Keratinocyte (primary cell): ENCODE measurements around the gene TAF4B. TPM values are rescaled to one million over a fixed set of nuclear protein-coding genes. Genes with fewer than 3 reads are reported as not detected.

Experiments used
- DNase-seq: peaks from one replicate; pipeline ENCODE4 v3.0.0-alpha.2; 2011; ENCODE audit warnings: low read depth, missing footprints, low spot score
- FAIRE-seq: peaks from 2 replicates; lab custom pipeline; 2011; peaks lifted over from hg19 to GRCh38; lab: Jason Lieb, UNC
- H2AFZ ChIP-seq: 2 replicates; pipeline ENCODE4 v1.6.0; 2012; ENCODE audit warnings: low read length, control low read depth, inconsistent platforms; ENCODE audit not compliant: control insufficient read depth
- H3K27ac ChIP-seq: 2 replicates; pipeline ENCODE4 v1.5.1; 2011; ENCODE audit warnings: low read length; ENCODE audit not compliant: control insufficient read depth, insufficient read depth
- H3K27me3 ChIP-seq: 3 replicates; pipeline ENCODE4 v1.6.0; 2011; ENCODE audit warnings: low read length; ENCODE audit not compliant: control insufficient read depth, insufficient read depth; ENCODE audit errors: extremely low read depth
- H3K36me3 ChIP-seq, 2 experiments: 2 replicates in 1 of 2; 3 replicates in 1 of 2; pipeline ENCODE4 v1.5.1; 2011; ENCODE audit warnings: low read length in 2 of 2, mild to moderate bottlenecking in 1 of 2; ENCODE audit not compliant: control insufficient read depth in 2 of 2, insufficient read depth in 2 of 2; ENCODE audit errors: extremely low read depth in 1 of 2
- H3K4me1 ChIP-seq: 3 replicates; pipeline ENCODE4 v1.5.1; 2011; ENCODE audit warnings: low read length; ENCODE audit not compliant: control insufficient read depth, insufficient read depth; ENCODE audit errors: extremely low read depth
- H3K4me2 ChIP-seq: 3 replicates; pipeline ENCODE4 v1.6.0; 2011; ENCODE audit warnings: low read depth, low read length; ENCODE audit not compliant: control insufficient read depth, insufficient read depth; ENCODE audit errors: extremely low read depth
- H3K4me3 ChIP-seq, 3 experiments: fragments of 200-600 bp in 1 of 3; sonication (generic) in 1 of 3; 2 replicates in 2 of 3; 3 replicates in 1 of 3; pipeline ENCODE4 v1.5.1; 2011 to 2016; ENCODE audit warnings: low read length in 3 of 3, mild to moderate bottlenecking in 3 of 3, control low read depth in 2 of 3, inconsistent platforms in 1 of 3, low read depth in 1 of 3, mixed read lengths in 1 of 3, mixed run types in 1 of 3, moderate library complexity in 1 of 3; ENCODE audit not compliant: control insufficient read depth in 2 of 3, insufficient read depth in 2 of 3; ENCODE audit errors: extremely low read depth in 1 of 3
- H3K79me2 ChIP-seq: 2 replicates; pipeline ENCODE4 v1.6.0; 2012; ENCODE audit warnings: low read length; ENCODE audit not compliant: control insufficient read depth, insufficient read depth
- H3K9ac ChIP-seq: 3 replicates; pipeline ENCODE4 v1.6.0; 2011; ENCODE audit warnings: low read length; ENCODE audit not compliant: control insufficient read depth, insufficient read depth; ENCODE audit errors: extremely low read depth
- H3K9me1 ChIP-seq: 3 replicates; pipeline ENCODE4 v1.6.0; 2011; ENCODE audit warnings: low read length; ENCODE audit not compliant: control insufficient read depth, insufficient read depth; ENCODE audit errors: extremely low read depth
- H3K9me3 ChIP-seq: 2 replicates; pipeline ENCODE4 v1.5.1; 2012; ENCODE audit warnings: low read depth, low read length; ENCODE audit not compliant: control insufficient read depth
- H4K20me1 ChIP-seq: 3 replicates; pipeline ENCODE4 v1.6.0; 2011; ENCODE audit warnings: low read length; ENCODE audit not compliant: control insufficient read depth, insufficient read depth; ENCODE audit errors: extremely low read depth
- CTCF ChIP-seq, 3 experiments: IDR thresholded peaks in 1 of 3; conservative IDR thresholded peaks in 1 of 3; optimal IDR thresholded peaks in 1 of 3; 2 replicates in 2 of 3; 3 replicates in 1 of 3; pipeline versions ENCODE3 to v1.5.1; 2011; ENCODE audit warnings: low read length in 3 of 3, mild to moderate bottlenecking in 3 of 3, moderate library complexity in 2 of 3, control low read depth in 1 of 3, inconsistent platforms in 1 of 3; ENCODE audit not compliant: insufficient read depth in 2 of 3; ENCODE audit errors: extremely low read depth in 1 of 3
- EZH2 ChIP-seq: IDR thresholded peaks from one replicate; pipeline ENCODE4 v1.6.1; 2012; ENCODE audit warnings: inconsistent platforms, mild to moderate bottlenecking, low read length, moderate library complexity
- dilution Hi-C: fragments of 300-500 bp; cut with MboI; formaldehyde crosslinking; loops from one replicate; pipeline ENCODE4 v1.7.0; 2020; ENCODE audit warnings: low sequenced_read_pairs; ENCODE audit not compliant: extremely low pct_ligation_motif_present
- polyA plus RNA-seq, 5 experiments: library from polyadenylated mRNA; depleted of rRNA in 3 of 5; stranded (reverse) in 3 of 5; stranded (forward) in 1 of 5; unstranded in 1 of 5; fragments of >200 nt; gene quantifications; 1 replicate in 1 of 5; 2 replicates in 3 of 5; 3 replicates in 1 of 5; pipeline versions ENCODE4 v1.2.1 to v1.2.3, GENCODE V29; 2011 to 2012; ENCODE audit warnings: missing spikeins in 2 of 5, low read depth in 1 of 5, low replicate concordance in 1 of 5

Gene TAF4B
- polyA plus RNA-seq, 1 donor (not counting 4 experiments of a cell fraction or from before 2014, with no cell fraction given), result 5.9 TPM

- no peaks in the 10 kb centered on the region for H3K9me1 ChIP-seq
- no peaks in the 10 kb centered on the region for H3K4me1 ChIP-seq
- no peak overlapping the region for H3K27ac ChIP-seq
- H3K36me3 ChIP-seq, result no peaks in the 10 kb centered on the region
- no peaks in the 10 kb centered on the region for H4K20me1 ChIP-seq
- no peak overlapping the region for H2AFZ ChIP-seq
- H3K79me2 ChIP-seq, result no peaks in the 10 kb centered on the region
- DNase-seq (no peak), FAIRE-seq (no peak)
- no peaks in the 10 kb centered on the region for H3K9me3 ChIP-seq
- H3K27me3 ChIP-seq, result no peaks in the 10 kb centered on the region
- dilution Hi-C loops, result no loop called here
- H3K4me2 ChIP-seq, result no peak overlapping the region
- H3K4me3 ChIP-seq, result no peak overlapping the region
- H3K9ac ChIP-seq, result no peak overlapping the region
- no peak for TF ChIP-seq CTCF (optimal IDR thresholded peaks at IDR 0.05 in 1 of 3, IDR thresholded peaks at IDR 0.05 in 1 of 3, conservative IDR thresholded peaks at IDR 0.05 in 1 of 3; ENCODE audit: extremely low read depth in 1 of 3, insufficient read depth in 2 of 3, low read length in 3 of 3)
- TF ChIP-seq EZH2, result no peak
These were observed 195.7 kb downstream of the TAF4B start for GRCh38 chr18:26421931-26422330.

- Histone ChIP-seq H3K9ac (no peak overlapping the region), H3K27ac (no peak overlapping the region), H4K20me1 (no peaks in the 10 kb centered on the region), H3K9me3 (no peaks in the 10 kb centered on the region), H3K27me3 (no peaks in the 10 kb centered on the region), H2AFZ (no peak overlapping the region), H3K9me1 (no peaks in the 10 kb centered on the region), H3K4me1 (no peaks in the 10 kb centered on the region), H3K79me2 (no peaks in the 10 kb centered on the region), H3K4me3 (no peak overlapping the region), H3K4me2 (no peak overlapping the region), H3K36me3 (no peaks in the 10 kb centered on the region)
- DNase-seq, result no peak
- dilution Hi-C loops, result no loop called here
- TF ChIP-seq EZH2 (no peak), CTCF (optimal IDR thresholded peaks at IDR 0.05 in 1 of 3, IDR thresholded peaks at IDR 0.05 in 1 of 3, conservative IDR thresholded peaks at IDR 0.05 in 1 of 3; ENCODE audit: extremely low read depth in 1 of 3, insufficient read depth in 2 of 3, low read length in 3 of 3) (no peak)
- FAIRE-seq, result no peak
These were observed 196.4 kb downstream of the TAF4B start for GRCh38 chr18:26422472-26423162.
